Endothelial cell of umbilical vein (primary cell): ENCODE results near the gene LCAT. TPM values are rescaled to one million over a fixed set of nuclear protein-coding genes. Genes with fewer than 3 reads are reported as not detected.

Experiments
- BruUV-seq: library from RNA; stranded (reverse); fragments of 400-500 nt; replicated peaks from 2 replicates; lab custom pipeline; 2021; lab: Mats Ljungman, UMichigan
- CTCF ChIA-PET: fragments of 300-600, 350-600 bp; sonication (Branson Sonifier 250); formaldehyde crosslinking; loops from one replicate; lab custom pipeline; 2021; ENCODE audit warnings: antibody characterized with exemption, inconsistent platforms; lab: Charles Lee
- POLR2A ChIA-PET: fragments of 300-600, 350-600 bp; sonication (Branson Sonifier 250); formaldehyde crosslinking; loops from one replicate; lab custom pipeline; 2021; ENCODE audit warnings: antibody characterized with exemption, inconsistent platforms; lab: Charles Lee
- DNase-seq: peaks from one replicate; pipeline ENCODE4 v3.0.0-alpha.2; 2011; ENCODE audit warnings: low read depth, low spot score
- FAIRE-seq: peaks from 2 replicates; lab custom pipeline; 2011; peaks lifted over from hg19 to GRCh38; lab: Jason Lieb, UNC
- H2AFZ ChIP-seq: 2 replicates; pipeline ENCODE4 v1.6.0; 2012; ENCODE audit warnings: low read depth, low read length, control low read depth, inconsistent platforms
- H3K27ac ChIP-seq: 2 replicates; pipeline ENCODE4 v1.5.1; 2011; ENCODE audit warnings: low read depth, mild to moderate bottlenecking, control low read depth, low read length, moderate library complexity; ENCODE audit not compliant: insufficient read depth
- H3K27me3 ChIP-seq, 2 experiments: 2 replicates each; pipeline versions ENCODE4 v1.6.0 to v1.6.1; 2011; ENCODE audit warnings: low read length in 2 of 2, mixed read lengths in 1 of 2; ENCODE audit not compliant: control insufficient read depth in 2 of 2, insufficient read depth in 2 of 2
- H3K36me3 ChIP-seq, 2 experiments: 2 replicates in 1 of 2; 3 replicates in 1 of 2; pipeline ENCODE4 v1.5.1; 2011; ENCODE audit warnings: low read length in 2 of 2, mild to moderate bottlenecking in 1 of 2, moderate library complexity in 1 of 2; ENCODE audit not compliant: control insufficient read depth in 2 of 2, insufficient read depth in 2 of 2; ENCODE audit errors: extremely low read depth in 1 of 2
- H3K4me1 ChIP-seq: 3 replicates; pipeline ENCODE4 v1.5.1; 2011; ENCODE audit warnings: mild to moderate bottlenecking, low read length; ENCODE audit not compliant: control insufficient read depth, insufficient read depth; ENCODE audit errors: extremely low read depth
- H3K4me2 ChIP-seq: 2 replicates; pipeline ENCODE4 v1.6.1; 2011; ENCODE audit warnings: low read length, control low read depth, mixed read lengths; ENCODE audit not compliant: insufficient read depth
- H3K4me3 ChIP-seq, 3 experiments: fragments of 200-600 bp in 1 of 3; sonication (generic), shearing (Covaris generic) in 1 of 3; replicated peaks in 1 of 3; 2 replicates each; pipeline ENCODE4 v1.5.1; 2011 to 2016; ENCODE audit warnings: control low read depth in 3 of 3, low read length in 3 of 3, mild to moderate bottlenecking in 2 of 3, inconsistent platforms in 1 of 3, low read depth in 1 of 3, moderate library complexity in 1 of 3; ENCODE audit not compliant: insufficient read depth in 1 of 3
- H3K79me2 ChIP-seq: 2 replicates; pipeline ENCODE4 v1.6.0; 2012; ENCODE audit warnings: low read length, inconsistent platforms; ENCODE audit not compliant: control insufficient read depth, insufficient read depth
- H3K9ac ChIP-seq: replicated peaks from 2 replicates; pipeline ENCODE3; 2011; ENCODE audit warnings: low read length, control low read depth; ENCODE audit not compliant: insufficient read depth; ENCODE audit errors: extremely low read depth
- H3K9me1 ChIP-seq: replicated peaks from 3 replicates; pipeline ENCODE4 v1.6.0; 2011; ENCODE audit warnings: mild to moderate bottlenecking, low read length; ENCODE audit not compliant: control insufficient read depth, insufficient read depth; ENCODE audit errors: extremely low read depth
- H3K9me3 ChIP-seq: replicated peaks from 2 replicates; pipeline ENCODE4 v1.5.1; 2012; ENCODE audit warnings: low read length, inconsistent platforms; ENCODE audit not compliant: control insufficient read depth, insufficient read depth
- H4K20me1 ChIP-seq: replicated peaks from 2 replicates; pipeline ENCODE3; 2011; ENCODE audit warnings: mild to moderate bottlenecking, low read length; ENCODE audit not compliant: control insufficient read depth, insufficient read depth; ENCODE audit errors: extremely low read depth
- CTCF ChIP-seq, 2 donors: IDR thresholded peaks; 1 replicate in 1 of 2; 2 replicates in 1 of 2; pipeline ENCODE4 v1.5.1; 2011; ENCODE audit warnings: low read length in 2 of 2, mild to moderate bottlenecking in 2 of 2, moderate library complexity in 2 of 2, control low read depth in 1 of 2, inconsistent platforms in 1 of 2, low read depth in 1 of 2; ENCODE audit not compliant: insufficient read depth in 1 of 2; ENCODE audit errors: extremely low read depth in 1 of 2
- EZH2 ChIP-seq: IDR thresholded peaks from 2 replicates; pipeline ENCODE4 v1.6.1; 2012; ENCODE audit warnings: borderline replicate concordance, low read depth, mild to moderate bottlenecking, moderate library complexity, low read length, inconsistent platforms; ENCODE audit not compliant: severe bottlenecking
- FOS ChIP-seq: IDR thresholded peaks from 2 replicates; pipeline ENCODE4 v1.6.1; 2011; ENCODE audit warnings: mild to moderate bottlenecking, low read length, moderate library complexity, borderline replicate concordance; ENCODE audit not compliant: insufficient read depth
- MYC ChIP-seq: IDR thresholded peaks from one replicate; pipeline ENCODE4 v1.6.1; 2011; ENCODE audit warnings: mild to moderate bottlenecking, low read depth, low read length
- POLR2AphosphoS5 ChIP-seq: IDR thresholded peaks from 2 replicates; pipeline ENCODE4 v1.6.1; 2012; ENCODE audit warnings: low read depth, mild to moderate bottlenecking, control low read depth, low read length, moderate library complexity; ENCODE audit not compliant: insufficient read depth
- dilution Hi-C: fragments of 300-500 bp; cut with MboI; formaldehyde crosslinking; loops from one replicate; pipeline ENCODE4 v1.15.0; 2019; ENCODE audit warnings: low sequenced_read_pairs; ENCODE audit not compliant: extremely low pct_ligation_motif_present
- intact Hi-C: fragments of 100-400 bp; cut with micrococcal nuclease; formaldehyde crosslinking; loops from one replicate; pipeline ENCODE4 v1.10.0; 2022
- polyA plus RNA-seq, 4 experiments: library from polyadenylated mRNA; depleted of rRNA in 3 of 4; stranded (reverse) in 3 of 4; unstranded in 1 of 4; fragments of >200 nt; gene quantifications; 2 replicates each; pipeline versions ENCODE4 v1.2.1 to v1.2.3, GENCODE V29; 2011 to 2012; ENCODE audit warnings: missing spikeins in 1 of 4
- total RNA-seq: library from RNA; stranded (reverse); gene quantifications from 2 replicates; pipeline ENCODE4 v1.2.3, GENCODE V29; 2021

Gene LCAT
- total and polyA plus RNA-seq, 2 donors (not counting 3 experiments of a cell fraction or from before 2014, with no cell fraction given), result 22.6 to 46.1 TPM

GRCh38 chr16:67922221-67922620 lies 21.7 kb downstream of the LCAT start:
- Histone ChIP-seq H3K9me1 (no peaks in the 10 kb centered on the region), H3K27me3 (no peaks in the 10 kb centered on the region), H3K4me1 (peaks cover 10% of the 10 kb centered on the region), H4K20me1 (no peaks in the 10 kb centered on the region), H3K79me2 (no peaks in the 10 kb centered on the region), H2AFZ (no peak overlapping the region), H3K4me3 (no peak overlapping the region), H3K9me3 (no peaks in the 10 kb centered on the region), H3K9ac (no peak overlapping the region), H3K36me3 (peaks cover 0 to 21% of the 10 kb centered on the region in 2 experiments), H3K27ac (no peak overlapping the region), H3K4me2 (no peak overlapping the region)
- FAIRE-seq (no peak), DNase-seq (no peak)
- no peak for TF ChIP-seq POLR2AphosphoS5
- TF ChIP-seq FOS, result no peak
- TF ChIP-seq CTCF (IDR thresholded peaks at IDR 0.05; ENCODE audit: extremely low read depth in 1 of 2, insufficient read depth in 1 of 2, low read depth in 1 of 2, low read length in 2 of 2), result no peak
- no peak for TF ChIP-seq MYC
- TF ChIP-seq EZH2, result no peak
- intact Hi-C loops (loop anchor here (10.0 kb wide), 1 partner anchor 397 kb away; the partner anchor contains the start of gene RIPOR1), dilution Hi-C loops (loop anchor here (25.0 kb wide), 1 partner anchor 235 kb away; no protein-coding TSS in a partner anchor)
- ChIA-PET CTCF (interaction anchor here (1.6 kb wide), 1 partner anchor 38 kb away, joined by 8 read pairs; the partner anchor contains the start of gene NRN1L), POLR2A (no interaction called here)
- BruUV-seq, result no TSS peak
